ENCODE data around the gene VEGFA. TPM values are rescaled to one million over a fixed set of nuclear protein-coding genes. Genes with fewer than 3 reads are reported as not detected.

VEGFA gene
- total RNA-seq, 4 donors from 2014 or later = 39.2 to 58.5 (median 45.0) TPM

- no peaks in the 10 kb centered on the region for H3K27me3 ChIP-seq
- no peaks in the 10 kb centered on the region for H3K4me1 ChIP-seq
- TF ChIP-seq, protein P1, sequence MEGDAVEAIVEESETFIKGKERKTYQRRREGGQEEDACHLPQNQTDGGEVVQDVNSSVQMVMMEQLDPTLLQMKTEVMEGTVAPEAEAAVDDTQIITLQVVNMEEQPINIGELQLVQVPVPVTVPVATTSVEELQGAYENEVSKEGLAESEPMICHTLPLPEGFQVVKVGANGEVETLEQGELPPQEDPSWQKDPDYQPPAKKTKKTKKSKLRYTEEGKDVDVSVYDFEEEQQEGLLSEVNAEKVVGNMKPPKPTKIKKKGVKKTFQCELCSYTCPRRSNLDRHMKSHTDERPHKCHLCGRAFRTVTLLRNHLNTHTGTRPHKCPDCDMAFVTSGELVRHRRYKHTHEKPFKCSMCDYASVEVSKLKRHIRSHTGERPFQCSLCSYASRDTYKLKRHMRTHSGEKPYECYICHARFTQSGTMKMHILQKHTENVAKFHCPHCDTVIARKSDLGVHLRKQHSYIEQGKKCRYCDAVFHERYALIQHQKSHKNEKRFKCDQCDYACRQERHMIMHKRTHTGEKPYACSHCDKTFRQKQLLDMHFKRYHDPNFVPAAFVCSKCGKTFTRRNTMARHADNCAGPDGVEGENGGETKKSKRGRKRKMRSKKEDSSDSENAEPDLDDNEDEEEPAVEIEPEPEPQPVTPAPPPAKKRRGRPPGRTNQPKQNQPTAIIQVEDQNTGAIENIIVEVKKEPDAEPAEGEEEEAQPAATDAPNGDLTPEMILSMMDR (IDR thresholded peaks at IDR 0.05) = no peak
- TF ChIP-seq POLR2AphosphoS5 (IDR thresholded peaks at IDR 0.05) (no peak), POLR2A (IDR thresholded peaks at IDR 0.05; ENCODE audit: low read depth) (no peak), EP300 (IDR thresholded peaks at IDR 0.05) (no peak)
- no peaks in the 10 kb centered on the region for H3K9me3 ChIP-seq
- no peaks in the 10 kb centered on the region for H3K36me3 ChIP-seq
- DNase-seq (ENCODE audit: extremely low spot score) = no peak
- no peak overlapping the region for H3K4me3 ChIP-seq
- intact Hi-C loops (cut with DNase I) = no loop called here
- WGBS = 77% methylated on average over 2 of the region's 2 CpGs
- no peak overlapping the region for H3K27ac ChIP-seq (replicated peaks in 1 of 4)
Observed at GRCh38 chr6:43749461-43749860, 20.6 kb upstream of the VEGFA start.

GRCh38 chr6:43750622-43751021 lies 19.4 kb upstream of the VEGFA start:
- H3K27me3 ChIP-seq = no peaks in the 10 kb centered on the region

DNA sequence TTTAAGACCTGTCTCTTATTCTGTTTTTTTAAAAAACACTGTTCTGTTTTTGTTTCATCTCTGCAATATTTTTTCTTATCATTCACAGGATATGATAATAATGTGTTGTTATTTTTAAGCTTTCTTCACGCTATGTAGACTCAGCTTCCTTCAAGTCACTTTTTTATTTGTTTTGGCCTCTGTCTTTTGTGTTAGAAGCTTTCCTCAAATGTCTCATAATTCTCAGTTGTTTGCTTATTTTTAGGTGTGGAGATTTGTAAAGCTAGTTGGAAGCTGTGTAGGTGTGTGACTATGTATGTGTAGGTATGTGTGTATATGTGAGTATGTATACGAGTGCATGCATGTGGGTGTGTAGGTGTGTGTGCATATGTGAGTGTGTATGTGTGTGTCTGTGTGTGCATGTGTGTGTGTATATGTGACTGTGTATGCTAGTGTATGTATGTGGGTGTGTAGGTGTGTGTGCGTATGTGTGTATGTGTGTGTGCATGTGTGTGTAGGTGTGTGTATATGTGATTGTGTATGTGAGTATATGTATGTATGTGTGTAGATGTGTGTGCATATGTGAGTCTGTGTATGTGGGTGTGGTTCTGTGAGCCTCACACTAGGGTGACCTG lies 16.3 kb upstream of the VEGFA start:
- Histone ChIP-seq H3K27me3 (peaks cover 0 to 1% (median 0%) of the 10 kb centered on the region in 4 donors), H3K9me3 (no peaks in the 10 kb centered on the region), H3K36me3 (no peaks in the 10 kb centered on the region), H3K4me3 (no peak overlapping the region), H3K4me1 (no peaks in the 10 kb centered on the region), H3K27ac (replicated peaks in 1 of 4) (no peak overlapping the region)
- DNase-seq (ENCODE audit: extremely low spot score) = no peak
- intact Hi-C loops (cut with DNase I) = no loop called here
- WGBS = 97% methylated on average over 3 of the region's 3 CpGs
- TF ChIP-seq POLR2AphosphoS5 (IDR thresholded peaks at IDR 0.05) (no peak), EP300 (IDR thresholded peaks at IDR 0.05) (no peak), POLR2A (IDR thresholded peaks at IDR 0.05; ENCODE audit: low read depth) (no peak)
- TF ChIP-seq, protein P1 (IDR thresholded peaks at IDR 0.05) = no peak

More at GRCh38 chr6:43750622-43751021, 19.4 kb upstream of the VEGFA start:
- Histone ChIP-seq H3K27ac (replicated peaks in 1 of 4) (no peak overlapping the region), H3K4me1 (no peaks in the 10 kb centered on the region), H3K9me3 (no peaks in the 10 kb centered on the region), H3K4me3 (no peak overlapping the region), H3K36me3 (no peaks in the 10 kb centered on the region)
- no peak for DNase-seq (ENCODE audit: extremely low spot score)
- TF ChIP-seq, protein P1 (IDR thresholded peaks at IDR 0.05) = no peak
- TF ChIP-seq POLR2AphosphoS5 (IDR thresholded peaks at IDR 0.05) (no peak), POLR2A (IDR thresholded peaks at IDR 0.05; ENCODE audit: low read depth) (no peak), EP300 (IDR thresholded peaks at IDR 0.05) (no peak)
- intact Hi-C loops (cut with DNase I) = no loop called here
- 80% methylated on average over 3 of the region's 3 CpGs for WGBS

GRCh38 chr6:43757966-43758616 lies 11.9 kb upstream of the VEGFA start:
- intact Hi-C loops (cut with DNase I) = no loop called here
- Histone ChIP-seq H3K27me3 (peaks cover 0 to 5% (median 0%) of the 10 kb centered on the region in 4 donors), H3K4me3 (no peak overlapping the region), H3K36me3 (no peaks in the 10 kb centered on the region), H3K27ac (replicated peaks in 1 of 4) (no peak overlapping the region), H3K9me3 (no peaks in the 10 kb centered on the region), H3K4me1 (no peaks in the 10 kb centered on the region)
- no peak for DNase-seq (ENCODE audit: extremely low spot score)
- TF ChIP-seq POLR2AphosphoS5 (IDR thresholded peaks at IDR 0.05) (no peak), POLR2A (IDR thresholded peaks at IDR 0.05; ENCODE audit: low read depth) (no peak), EP300 (IDR thresholded peaks at IDR 0.05) (no peak)
- TF ChIP-seq, protein P1 (IDR thresholded peaks at IDR 0.05) = no peak
- WGBS = 69% methylated on average over 9 of the region's 9 CpGs
